ENCODE results near the gene XKR3.

DNA sequence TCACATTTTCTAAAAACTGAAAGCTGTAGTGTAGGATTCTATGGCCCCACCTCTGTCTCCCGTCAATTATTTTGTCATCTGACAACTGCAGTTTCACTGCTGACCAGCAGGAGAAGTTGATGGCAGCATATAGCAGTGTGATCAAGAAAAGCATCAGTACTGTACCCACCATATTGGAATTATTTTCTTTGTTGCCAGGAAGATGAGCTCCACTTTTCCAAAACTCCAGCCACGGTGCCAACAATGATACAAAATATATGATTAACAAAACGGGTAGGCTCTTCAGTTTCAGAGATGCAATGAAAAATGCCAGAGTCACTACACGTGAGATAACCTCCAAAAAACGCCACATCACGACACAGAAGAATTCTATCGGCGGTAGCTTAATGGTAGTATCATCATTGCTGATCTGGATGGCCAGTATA is 41.3 kb downstream of the XKR3 start:
- TF ChIP-seq, protein P1, sequence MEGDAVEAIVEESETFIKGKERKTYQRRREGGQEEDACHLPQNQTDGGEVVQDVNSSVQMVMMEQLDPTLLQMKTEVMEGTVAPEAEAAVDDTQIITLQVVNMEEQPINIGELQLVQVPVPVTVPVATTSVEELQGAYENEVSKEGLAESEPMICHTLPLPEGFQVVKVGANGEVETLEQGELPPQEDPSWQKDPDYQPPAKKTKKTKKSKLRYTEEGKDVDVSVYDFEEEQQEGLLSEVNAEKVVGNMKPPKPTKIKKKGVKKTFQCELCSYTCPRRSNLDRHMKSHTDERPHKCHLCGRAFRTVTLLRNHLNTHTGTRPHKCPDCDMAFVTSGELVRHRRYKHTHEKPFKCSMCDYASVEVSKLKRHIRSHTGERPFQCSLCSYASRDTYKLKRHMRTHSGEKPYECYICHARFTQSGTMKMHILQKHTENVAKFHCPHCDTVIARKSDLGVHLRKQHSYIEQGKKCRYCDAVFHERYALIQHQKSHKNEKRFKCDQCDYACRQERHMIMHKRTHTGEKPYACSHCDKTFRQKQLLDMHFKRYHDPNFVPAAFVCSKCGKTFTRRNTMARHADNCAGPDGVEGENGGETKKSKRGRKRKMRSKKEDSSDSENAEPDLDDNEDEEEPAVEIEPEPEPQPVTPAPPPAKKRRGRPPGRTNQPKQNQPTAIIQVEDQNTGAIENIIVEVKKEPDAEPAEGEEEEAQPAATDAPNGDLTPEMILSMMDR (IDR thresholded peaks at IDR 0.05) = peak in 1 of 6 experiments; percentile 16
- no peak for TF ChIP-seq POLR2A (IDR thresholded peaks at IDR 0.05)
